ENCODE data around the gene DENND5A.

- peak; percentile 13; the same call in 1 of the 2 replicates for TF ChIP-seq CTCF (conservative IDR thresholded peaks at IDR 0.05; ENCODE audit: low read depth, low read length)
- no peak for TF ChIP-seq EZH2 (IDR thresholded peaks at IDR 0.05; ENCODE audit: low read length, unreplicated experiment)
Measured at GRCh38 chr11:9138133-9138453, 127.1 kb downstream of the DENND5A start.

Data from PC-3 (cell line).